ENCODE measurements around the gene PDE4B.
A peak's percentile ranks its signal among the peaks of the same experiment; 100 is the strongest.
"Not testable (repeated sequence)": the region's sequence is repeated elsewhere in the genome, so short reads cannot be mapped to it uniquely, and the experiment has no call there.

Gene PDE4B

GRCh38 chr1:65958561-65959350 lies 166.1 kb downstream of the PDE4B start:
- peak; percentile 11 for DNase-seq

GRCh38 chr1:65959896-65960567 lies 167.3 kb downstream of the PDE4B start:
- DNase-seq: no peak

- DNase-seq: no peak
Measured at GRCh38 chr1:65963156-65963888, 170.6 kb downstream of the PDE4B start.

GRCh38 chr1:65964123-65964522 lies 171.4 kb downstream of the PDE4B start:
- DNase-seq: no peak

- no peak for DNase-seq
Measured at GRCh38 chr1:65965112-65965996, 172.7 kb downstream of the PDE4B start.

- DNase-seq: not testable (repeated sequence)
Measured at GRCh38 chr1:65967492-65967891, 174.8 kb downstream of the PDE4B start.

- DNase-seq: no peak
Measured at GRCh38 chr1:65971547-65971946, 178.9 kb downstream of the PDE4B start.

GRCh38 chr1:65975708-65976107 lies 183.0 kb downstream of the PDE4B start:
- no peak for DNase-seq

- DNase-seq: no peak
Measured at GRCh38 chr1:65979136-65980044, 186.7 kb downstream of the PDE4B start.

- no peak for DNase-seq
Measured at GRCh38 chr1:65980237-65980636, 187.5 kb downstream of the PDE4B start.

- no peak for DNase-seq
Measured at GRCh38 chr1:65983500-65983899, 190.8 kb downstream of the PDE4B start.

GRCh38 chr1:65985393-65986066 lies 192.8 kb downstream of the PDE4B start:
- DNase-seq: no peak

GRCh38 chr1:65986146-65986545 lies 193.5 kb downstream of the PDE4B start:
- DNase-seq: no peak

GRCh38 chr1:65990161-65990560 lies 197.5 kb downstream of the PDE4B start:
- DNase-seq: no peak

GRCh38 chr1:65991694-65992093 lies 199.0 kb downstream of the PDE4B start:
- no peak for DNase-seq

- no peak for DNase-seq
Measured at GRCh38 chr1:65992165-65992821, 199.6 kb downstream of the PDE4B start.

- no peak for DNase-seq
Measured at GRCh38 chr1:65992831-65993271, 200.2 kb downstream of the PDE4B start.

- no peak for DNase-seq
Measured at GRCh38 chr1:65994223-65994622, 201.5 kb downstream of the PDE4B start.

GRCh38 chr1:65995336-65995735 lies 202.6 kb downstream of the PDE4B start:
- DNase-seq: no peak

GRCh38 chr1:65995928-65996327 lies 203.2 kb downstream of the PDE4B start:
- no peak for DNase-seq

Data from NCI-H2107 (cell line).